Panc1 (cell line): Measurements from ENCODE around the gene ACOT13.
A peak's percentile ranks its signal among the peaks of the same experiment; 100 is the strongest.

Source experiments
- CTCF ChIP-seq: fragments of 450-650 bp; IDR thresholded peaks from 2 replicates; pipeline ENCODE4 v1.5.1; 2017; ENCODE audit warnings: mild to moderate bottlenecking
- POLR2AphosphoS5 ChIP-seq: IDR thresholded peaks from 2 replicates; pipeline ENCODE4 v1.6.1; 2012; ENCODE audit warnings: mild to moderate bottlenecking, low read depth, low read length, moderate library complexity
- TF ChIP-seq, protein P1 (sequence below), 2 experiments: IDR thresholded peaks; 2 replicates each; pipeline ENCODE4 v1.6.1; 2011 to 2012; ENCODE audit warnings: low read depth in 2 of 2, control low read depth in 1 of 2, low read length in 1 of 2, mild to moderate bottlenecking in 1 of 2, moderate library complexity in 1 of 2; ENCODE audit not compliant: insufficient read depth in 1 of 2

GRCh38 chr6:24666641-24667377, at the start of gene ACOT13, which contains the start of gene TDP2:
- TF ChIP-seq CTCF (peak; percentile 56), POLR2AphosphoS5 (peak; percentile 87)
- TF ChIP-seq, protein P1, sequence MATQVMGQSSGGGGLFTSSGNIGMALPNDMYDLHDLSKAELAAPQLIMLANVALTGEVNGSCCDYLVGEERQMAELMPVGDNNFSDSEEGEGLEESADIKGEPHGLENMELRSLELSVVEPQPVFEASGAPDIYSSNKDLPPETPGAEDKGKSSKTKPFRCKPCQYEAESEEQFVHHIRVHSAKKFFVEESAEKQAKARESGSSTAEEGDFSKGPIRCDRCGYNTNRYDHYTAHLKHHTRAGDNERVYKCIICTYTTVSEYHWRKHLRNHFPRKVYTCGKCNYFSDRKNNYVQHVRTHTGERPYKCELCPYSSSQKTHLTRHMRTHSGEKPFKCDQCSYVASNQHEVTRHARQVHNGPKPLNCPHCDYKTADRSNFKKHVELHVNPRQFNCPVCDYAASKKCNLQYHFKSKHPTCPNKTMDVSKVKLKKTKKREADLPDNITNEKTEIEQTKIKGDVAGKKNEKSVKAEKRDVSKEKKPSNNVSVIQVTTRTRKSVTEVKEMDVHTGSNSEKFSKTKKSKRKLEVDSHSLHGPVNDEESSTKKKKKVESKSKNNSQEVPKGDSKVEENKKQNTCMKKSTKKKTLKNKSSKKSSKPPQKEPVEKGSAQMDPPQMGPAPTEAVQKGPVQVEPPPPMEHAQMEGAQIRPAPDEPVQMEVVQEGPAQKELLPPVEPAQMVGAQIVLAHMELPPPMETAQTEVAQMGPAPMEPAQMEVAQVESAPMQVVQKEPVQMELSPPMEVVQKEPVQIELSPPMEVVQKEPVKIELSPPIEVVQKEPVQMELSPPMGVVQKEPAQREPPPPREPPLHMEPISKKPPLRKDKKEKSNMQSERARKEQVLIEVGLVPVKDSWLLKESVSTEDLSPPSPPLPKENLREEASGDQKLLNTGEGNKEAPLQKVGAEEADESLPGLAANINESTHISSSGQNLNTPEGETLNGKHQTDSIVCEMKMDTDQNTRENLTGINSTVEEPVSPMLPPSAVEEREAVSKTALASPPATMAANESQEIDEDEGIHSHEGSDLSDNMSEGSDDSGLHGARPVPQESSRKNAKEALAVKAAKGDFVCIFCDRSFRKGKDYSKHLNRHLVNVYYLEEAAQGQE (IDR thresholded peaks at IDR 0.05; ENCODE audit: insufficient read depth in 1 of 2, low read depth in 2 of 2, low read length in 1 of 2), result no peak; a peak in 2 of 4 replicates
